AG08396 (cell line): ENCODE data around the gene WDFY4.

Source experiments
- DNase-seq: peaks from one replicate; pipeline ENCODE4 v3.0.0; 2012; ENCODE audit warnings: low spot score, mixed read lengths

Gene WDFY4

GRCh38 chr10:49024484-49024883 is 339.8 kb downstream of the WDFY4 start:
- DNase-seq, result no peak

- DNase-seq, result no peak
Observed at GRCh38 chr10:49025347-49025983, 340.8 kb downstream of the WDFY4 start.

GRCh38 chr10:49028639-49029038 is 344.0 kb downstream of the WDFY4 start:
- no peak for DNase-seq

GRCh38 chr10:49029666-49030065 is 345.0 kb downstream of the WDFY4 start:
- no peak for DNase-seq
